A673 (cell line): ENCODE results near the gene UBE2D1.

Experiments
- CTCF ChIP-seq: fragments of 300-800, 200-600 bp; sonication (generic); conservative IDR thresholded peaks from 2 replicates; pipeline ENCODE4 v1.5.1; 2017; ENCODE audit warnings: low read depth, mild to moderate bottlenecking, antibody characterized with exemption, low read length, moderate library complexity, mixed read lengths
- EZH2 ChIP-seq: fragments of 200-600 bp; sonication (generic); IDR thresholded peaks from 2 replicates; pipeline ENCODE4 v1.6.1; 2017; ENCODE audit warnings: borderline replicate concordance, low read depth, mild to moderate bottlenecking, mixed read lengths, antibody characterized with exemption, low read length; ENCODE audit not compliant: poor library complexity, severe bottlenecking

- TF ChIP-seq CTCF (no peak), EZH2 (no peak)
Observed at GRCh38 chr10:58302254-58302653, 32.6 kb upstream of the UBE2D1 start.
